ENCODE data around the gene KEL.

Gene KEL

DNA sequence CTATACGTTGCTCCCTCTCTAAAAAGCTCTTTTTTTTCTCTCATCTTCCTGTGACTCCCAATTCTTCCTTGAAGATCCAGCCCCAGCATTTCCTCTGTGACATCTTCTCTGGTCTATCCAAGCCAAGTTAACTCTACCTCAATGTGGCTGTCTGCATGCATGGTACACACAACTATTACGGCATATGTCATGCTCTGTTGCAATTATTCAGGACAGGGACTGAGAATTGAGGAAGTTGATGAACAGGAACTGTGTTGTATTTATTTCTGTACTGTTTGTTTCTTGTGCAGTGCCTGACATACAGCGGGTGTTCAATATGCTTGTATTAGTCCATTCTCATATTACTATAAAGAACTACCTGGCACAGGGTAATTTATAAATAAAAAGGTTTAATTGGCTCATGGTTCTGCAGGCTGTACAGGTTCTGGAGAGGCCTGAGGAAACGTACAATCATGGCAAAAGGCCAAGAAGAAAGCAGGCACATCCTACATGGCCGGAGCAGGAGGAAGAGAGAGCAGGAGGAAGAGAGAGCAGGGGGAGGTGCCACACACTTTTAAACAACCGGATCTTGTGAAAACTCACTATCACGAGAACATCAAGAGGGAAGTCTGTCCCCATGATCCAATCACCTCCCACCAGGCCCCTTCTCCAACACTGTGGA, 34.9 kb downstream of the KEL start:
- DNase-seq: no peak

DNA sequence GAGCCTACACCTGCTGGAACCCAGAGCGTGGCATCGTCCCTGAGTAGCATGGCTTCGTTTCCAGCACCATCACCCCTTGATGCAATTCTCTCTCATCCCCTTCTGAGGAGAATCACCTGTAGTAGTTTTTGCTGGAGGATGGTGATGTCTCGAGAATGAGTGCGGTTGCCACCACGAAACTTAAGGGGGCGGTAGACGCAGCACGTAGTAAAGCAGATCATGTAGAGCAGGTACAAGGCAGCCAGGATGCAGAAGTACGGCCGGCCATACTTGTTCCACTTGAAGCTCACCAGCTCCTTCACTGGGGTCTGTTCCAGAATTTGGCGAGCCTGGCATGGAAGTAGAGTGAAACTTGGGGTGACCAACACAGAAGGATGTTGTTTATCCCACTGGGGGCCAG, 36.8 kb downstream of the KEL start:
- no peak for DNase-seq

DNA sequence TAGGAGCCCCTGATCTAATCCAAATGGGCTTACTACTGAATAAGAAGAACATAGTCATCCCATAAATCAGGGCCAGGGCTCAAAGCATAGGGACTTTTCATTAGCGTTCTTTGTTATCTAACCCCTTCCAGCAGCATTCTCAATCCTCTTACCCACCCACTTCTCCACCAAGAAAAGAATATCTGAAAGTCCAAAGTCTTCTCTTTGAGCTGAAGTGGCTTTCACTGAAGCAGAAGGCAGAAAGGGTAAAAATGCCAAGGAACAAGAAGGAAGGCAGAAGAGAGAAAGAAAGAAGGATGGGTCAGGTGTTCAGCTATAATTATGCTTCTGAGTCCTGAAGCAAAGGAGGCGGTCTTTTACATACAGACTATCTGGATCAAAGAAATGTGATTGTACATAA, 38.8 kb downstream of the KEL start:
- DNase-seq: no peak

DNA sequence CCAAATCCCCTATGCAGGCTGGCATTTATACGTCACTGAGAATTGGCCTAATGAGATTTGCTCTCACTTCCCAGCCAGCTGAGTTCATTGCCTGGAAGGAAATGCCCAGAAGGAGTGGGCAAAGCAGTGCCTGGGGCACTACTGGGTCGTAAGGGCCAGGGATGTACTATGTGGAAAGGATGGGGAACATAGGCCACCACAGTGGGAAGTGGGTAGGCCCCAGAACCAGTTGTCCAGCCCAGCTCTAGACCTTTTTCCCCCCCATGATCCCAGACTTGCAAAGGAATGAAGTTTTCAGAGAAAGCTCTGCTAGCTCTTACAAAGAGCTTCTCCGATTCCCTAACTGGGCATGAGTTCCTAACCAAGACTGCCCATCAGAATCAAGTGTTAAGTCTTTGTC, 42.5 kb downstream of the KEL start:
- DNase-seq: no peak

DNA sequence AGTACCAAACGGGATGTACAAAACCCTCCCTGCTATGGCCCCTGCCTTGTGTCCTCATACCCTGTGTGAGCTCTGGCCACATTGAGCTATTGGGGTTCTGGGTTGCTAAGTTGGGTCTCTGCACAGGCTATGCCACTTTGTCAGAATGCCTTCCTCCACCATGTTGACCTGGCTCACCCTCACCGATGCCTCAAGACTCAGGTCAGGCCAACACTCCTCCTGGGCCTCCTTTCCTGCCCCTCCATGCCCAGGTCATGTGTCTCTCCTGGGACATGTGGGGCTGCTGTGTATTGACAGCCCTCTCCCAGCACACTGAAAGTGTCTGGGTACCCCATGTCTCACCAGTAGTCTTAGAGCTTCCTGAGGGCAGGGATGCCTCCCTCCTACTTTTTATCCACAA, 43.3 kb downstream of the KEL start:
- DNase-seq: no peak

DNA sequence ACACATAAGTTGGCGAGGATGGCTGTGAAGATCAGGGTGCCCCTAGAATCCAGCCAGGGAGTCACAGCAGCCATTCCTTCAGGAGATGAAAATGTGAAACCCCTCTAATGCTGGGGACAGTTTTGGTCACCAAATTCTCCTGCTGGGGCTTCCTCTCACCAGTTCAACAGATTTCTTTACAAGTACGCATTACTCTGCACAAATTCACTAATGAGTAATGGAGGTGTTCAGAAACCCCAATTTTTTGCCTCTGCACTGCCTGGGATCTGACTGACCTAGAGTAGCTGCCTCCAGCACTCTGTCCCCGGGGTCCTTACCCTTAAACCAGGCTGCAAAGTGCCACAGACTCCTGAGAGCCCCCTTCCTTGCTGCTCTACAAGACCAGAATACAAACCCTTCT, 44.7 kb downstream of the KEL start:
- no peak for DNase-seq

DNA sequence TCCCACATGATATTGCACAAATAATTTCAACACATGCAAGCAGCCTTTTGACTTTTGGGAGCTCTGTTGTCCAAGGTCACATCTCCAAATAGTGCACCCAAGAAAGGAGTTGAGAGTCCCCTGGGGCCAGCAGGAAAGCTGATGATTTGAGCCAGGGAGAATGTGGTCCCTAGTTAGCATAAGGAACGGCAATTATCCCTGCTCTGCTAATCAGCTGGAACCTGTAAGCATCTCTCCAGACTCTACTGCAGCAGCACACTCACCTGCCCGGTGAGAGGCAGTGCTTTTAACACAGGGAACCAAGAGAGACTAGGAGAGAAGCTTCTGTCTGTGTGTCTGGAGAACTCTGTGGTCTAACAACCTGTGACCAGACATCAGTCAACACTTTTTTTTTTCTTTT, 45.7 kb downstream of the KEL start:
- DNase-seq: no peak

DNA sequence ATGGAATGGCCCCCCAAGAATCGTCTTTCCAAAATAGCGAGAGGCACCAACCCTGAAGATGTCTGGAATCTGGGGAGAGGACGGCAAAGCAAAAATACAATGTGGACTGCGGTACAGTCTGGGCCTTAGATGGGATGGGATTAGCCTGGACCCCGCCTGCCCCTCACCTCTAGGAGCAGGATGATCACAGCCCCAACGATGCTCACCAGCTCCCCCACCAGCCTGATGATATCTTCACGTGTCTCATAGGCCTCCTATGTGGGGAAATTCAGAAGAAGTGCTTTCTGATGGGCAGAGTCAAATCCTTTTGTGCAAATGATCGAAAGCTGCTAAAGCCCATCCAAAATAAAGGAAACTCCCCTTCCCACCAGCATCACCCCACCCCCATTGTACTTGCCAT, 46.8 kb downstream of the KEL start:
- no peak for DNase-seq

DNA sequence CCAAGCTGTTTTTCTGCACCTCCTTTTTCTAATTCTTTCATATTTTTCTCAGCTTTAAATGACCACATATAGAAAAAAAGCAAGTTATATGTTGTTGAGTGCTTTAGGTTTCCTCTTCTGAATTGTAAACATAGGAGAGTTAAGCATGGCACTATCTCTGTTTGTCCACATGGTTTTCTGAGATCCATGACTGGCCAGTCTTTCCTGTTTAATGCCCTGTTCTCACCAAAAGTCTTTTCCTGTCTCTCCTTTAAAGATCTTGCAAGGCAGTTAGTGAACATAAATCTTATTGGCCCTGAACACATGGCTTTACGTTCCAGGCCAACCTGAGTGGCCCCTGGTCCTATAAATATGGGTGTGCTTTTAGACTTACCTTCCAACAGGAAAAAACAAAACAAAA, 48.0 kb downstream of the KEL start:
- DNase-seq: no peak

DNA sequence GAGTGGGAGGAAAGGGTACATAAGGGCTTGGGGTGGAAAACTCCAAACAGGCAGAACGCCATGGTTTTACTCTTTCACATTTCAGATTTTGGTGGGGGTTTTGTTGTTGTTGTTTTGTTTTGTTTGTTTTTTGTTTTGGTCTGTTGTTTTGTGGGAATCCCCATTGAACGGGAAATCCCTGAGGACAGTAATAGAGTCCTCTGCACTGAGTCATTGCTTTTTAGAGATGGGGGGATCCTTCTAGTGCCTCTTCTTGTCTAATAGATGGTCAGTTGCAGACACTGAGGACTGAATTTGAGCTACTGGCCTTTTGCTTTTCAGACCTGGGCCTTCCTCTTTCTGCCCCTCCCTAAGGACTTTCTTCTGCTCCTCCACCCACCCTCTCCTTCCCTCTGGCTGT, 48.6 kb downstream of the KEL start:
- DNase-seq: no peak

DNA sequence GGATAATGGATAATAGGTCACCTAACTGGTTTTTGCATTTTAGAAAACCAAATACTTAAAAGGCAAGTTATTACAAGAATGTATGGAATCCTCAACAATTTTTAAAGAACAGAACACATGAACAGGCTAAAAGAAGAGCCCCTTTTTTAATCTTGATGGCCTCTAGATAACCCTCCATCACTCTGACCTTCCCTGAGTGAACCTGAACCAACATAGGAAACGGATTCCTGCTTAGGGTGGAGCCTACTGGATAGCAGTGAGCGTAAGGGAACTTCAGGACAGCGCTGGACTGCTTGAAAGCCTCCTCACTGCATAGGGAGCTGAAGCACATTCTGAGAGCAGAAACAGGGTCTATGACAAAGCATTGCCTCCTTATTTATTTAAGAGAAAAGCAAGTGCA, 49.1 kb downstream of the KEL start:
- no peak for DNase-seq

DNA sequence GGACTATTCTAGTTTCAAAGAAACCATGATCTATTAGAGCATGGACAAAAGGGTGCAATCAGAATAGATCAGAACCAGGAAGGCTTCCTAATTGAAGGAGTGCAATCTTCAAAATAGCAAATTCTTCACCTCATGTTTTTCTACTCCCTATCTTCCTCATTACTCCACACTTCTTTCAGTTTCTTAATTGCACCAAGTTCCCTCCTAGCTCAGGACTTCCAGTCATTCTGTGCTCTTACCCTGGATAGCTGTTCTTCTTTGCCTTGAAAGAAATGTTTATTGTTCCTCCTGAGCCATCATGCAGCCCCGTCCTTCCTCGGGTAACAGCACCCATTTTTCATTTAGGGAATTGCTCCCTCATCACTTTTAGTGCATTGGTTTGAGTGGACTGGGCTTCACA, 51.7 kb downstream of the KEL start:
- DNase-seq: no peak

DNA sequence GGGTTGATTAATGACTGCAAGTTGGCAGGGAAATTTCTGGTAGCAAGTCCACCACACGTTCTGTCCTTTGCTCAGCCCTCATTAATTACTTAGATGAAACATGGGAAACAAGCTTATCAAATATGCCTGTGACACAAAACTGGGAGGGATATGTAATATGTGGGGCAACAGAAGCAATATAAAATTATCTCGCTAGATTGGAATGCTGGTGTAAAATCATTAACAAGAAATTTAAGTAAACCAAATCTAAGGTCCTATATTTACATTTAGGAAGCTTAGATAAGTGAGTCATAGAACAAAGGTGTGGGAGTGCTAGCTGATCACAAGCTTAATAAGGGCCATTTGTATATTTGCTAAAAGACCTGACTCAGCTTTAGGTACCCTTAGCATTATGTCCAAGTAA, 52.1 kb downstream of the KEL start:
- DNase-seq: no peak

DNA sequence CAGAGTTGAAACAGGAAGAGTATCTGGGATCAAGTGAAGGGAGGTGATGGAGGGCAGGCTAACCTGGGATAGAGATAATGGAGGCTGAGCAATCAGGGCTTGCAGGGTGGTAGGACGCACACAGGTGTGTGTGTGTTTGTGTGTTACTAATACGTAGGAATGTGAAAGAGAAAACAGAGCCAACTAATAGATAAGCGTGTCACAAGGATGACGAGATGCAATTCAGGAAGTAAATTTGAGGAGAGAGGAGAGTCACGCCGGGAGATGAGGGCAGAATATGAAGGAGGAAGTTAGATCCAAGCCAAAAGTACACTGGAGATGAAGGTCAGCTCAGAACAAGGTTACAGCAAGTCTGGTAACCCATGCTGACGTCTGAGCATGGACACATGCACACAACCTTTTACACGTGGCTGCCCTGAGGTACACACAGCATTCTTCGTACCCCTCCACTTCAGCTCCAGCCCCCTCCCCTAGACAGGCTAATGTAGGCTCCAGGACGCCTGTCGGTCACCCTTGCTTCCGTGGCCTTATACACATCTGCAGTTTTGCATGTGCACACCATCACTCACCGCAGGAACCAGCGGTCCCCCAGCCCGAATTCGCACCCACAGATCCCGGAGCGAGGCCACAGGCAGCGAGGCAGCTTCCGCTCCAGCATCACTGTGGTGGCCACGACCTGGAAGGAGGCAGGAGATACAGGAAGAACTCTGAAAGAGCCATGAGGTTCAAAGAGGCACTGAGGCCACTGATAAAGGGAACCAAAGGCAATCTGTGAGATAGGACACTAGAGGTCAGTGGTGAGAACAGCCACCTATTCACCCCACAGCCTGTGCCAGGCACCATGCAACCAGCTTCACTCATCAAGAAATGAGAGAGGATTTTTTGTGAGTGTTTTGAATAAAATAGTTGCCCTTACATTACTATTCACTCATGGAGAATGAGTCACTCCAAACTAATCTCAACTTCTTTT, 53.0 kb downstream of the KEL start:
- DNase-seq: peak; percentile 46

DNA sequence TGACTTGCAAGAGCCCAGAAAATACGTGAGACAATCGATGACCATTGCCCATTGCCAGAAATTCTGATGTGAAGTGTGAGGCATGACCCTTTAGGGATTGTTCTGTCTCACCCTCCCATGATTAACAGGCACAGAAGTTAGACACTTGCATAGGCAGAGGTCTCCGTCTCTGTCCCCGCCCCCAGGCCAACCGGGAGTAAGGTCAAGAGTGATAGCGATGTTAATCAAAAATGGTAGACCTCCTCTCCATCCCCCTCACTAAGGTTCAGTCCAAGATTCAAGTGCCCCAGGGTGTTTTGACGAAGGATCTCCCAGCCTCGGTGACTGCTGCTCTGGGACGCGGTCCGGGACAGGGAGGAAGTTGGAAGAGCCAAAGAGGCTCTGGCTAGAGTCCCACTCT, 53.9 kb downstream of the KEL start:
- DNase-seq: no peak

DNA sequence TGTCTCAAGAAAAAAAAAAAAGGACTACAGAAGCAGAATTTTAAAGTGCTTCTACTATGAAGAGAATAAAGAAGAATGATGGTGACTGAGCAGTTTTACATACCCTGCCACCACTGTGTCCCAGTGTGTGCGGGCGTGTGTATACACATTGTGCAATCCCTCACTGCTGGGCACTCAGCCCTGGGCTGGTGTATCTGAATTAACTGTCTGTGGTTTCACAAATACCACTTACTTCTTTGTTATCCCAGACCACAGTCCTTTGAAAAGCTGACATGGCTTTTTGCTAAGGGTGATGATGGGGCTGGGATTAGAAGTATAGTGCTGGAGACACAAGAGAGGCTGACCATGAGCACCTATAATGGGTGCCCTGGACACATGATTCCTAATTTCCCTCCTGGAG, 55.5 kb downstream of the KEL start:
- DNase-seq: no peak

DNA sequence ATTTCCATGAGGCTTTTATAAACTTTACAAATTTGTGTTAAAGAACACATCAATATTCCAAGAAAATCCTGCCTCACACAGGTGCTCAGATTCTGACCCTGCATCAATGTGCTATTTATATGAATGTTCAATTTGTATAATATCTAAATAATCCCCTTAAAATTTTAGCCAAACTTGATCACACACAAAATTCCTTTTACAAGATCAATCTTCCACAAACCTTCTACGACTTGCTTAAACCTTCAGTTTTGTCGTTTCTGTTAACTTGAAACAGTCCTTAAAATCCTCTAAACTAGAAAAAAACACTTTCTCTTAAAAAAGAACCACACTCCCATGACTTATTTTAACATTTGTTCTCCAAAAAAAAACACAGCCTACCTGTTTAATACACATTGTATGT, 56.4 kb downstream of the KEL start:
- no peak for DNase-seq

DNA sequence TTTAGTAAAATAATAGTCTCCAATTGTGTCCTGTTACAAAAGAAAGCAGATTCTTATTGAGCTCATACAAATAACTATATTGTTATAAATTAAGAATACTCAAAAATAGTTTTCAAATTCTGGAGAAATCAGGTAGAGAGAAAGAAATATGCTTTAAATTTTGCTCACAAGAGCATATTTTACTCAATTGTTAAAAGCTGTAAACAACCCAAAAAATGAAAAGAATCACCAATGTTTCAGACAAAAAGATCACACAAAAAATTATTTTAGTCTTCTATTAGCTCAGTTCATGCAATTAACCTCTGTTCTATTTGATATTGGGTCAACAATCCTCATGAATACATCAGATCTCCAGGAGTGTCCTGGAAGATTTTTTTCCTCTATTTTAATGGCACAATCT, 58.0 kb downstream of the KEL start:
- DNase-seq: no peak

DNA sequence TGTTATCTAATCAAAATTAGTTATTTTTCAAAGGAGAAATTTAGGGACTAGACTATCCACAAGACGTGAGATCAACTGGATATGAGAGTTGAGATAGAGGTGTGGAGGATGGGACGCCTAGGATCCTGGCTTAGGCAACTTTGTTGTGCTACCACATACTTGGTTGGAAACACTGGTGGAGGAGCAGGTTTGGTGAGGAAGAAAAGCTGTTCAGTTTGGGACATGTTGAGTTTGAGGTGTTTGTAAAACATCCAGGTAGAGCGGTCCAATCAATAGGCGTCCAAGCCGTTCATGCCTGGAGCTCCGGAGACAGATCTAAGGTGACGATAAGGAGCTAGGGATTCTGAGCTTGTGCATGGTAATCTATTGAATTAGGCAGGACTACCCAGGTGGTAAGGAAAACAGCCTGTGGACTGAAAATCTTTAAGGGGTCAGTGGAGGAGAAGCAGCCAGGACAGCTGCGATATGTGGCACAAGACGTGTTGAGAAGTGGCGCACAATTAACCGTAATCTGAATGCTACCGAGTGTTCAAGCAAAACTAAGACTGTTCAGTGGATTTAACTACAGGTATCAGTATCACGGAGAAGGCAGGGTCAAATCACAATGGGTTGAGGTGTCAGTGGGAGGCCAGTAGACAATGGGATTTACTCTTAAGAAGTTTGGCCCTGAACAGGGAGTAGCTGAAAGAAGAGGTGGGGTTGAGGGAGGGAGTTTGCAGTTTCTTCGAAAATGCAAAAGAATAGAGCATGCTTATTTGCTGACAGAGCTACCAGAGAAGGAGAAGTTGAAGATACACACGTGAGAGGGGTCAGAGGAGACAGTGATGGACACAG, 60.5 kb downstream of the KEL start:
- no peak for DNase-seq

DNA sequence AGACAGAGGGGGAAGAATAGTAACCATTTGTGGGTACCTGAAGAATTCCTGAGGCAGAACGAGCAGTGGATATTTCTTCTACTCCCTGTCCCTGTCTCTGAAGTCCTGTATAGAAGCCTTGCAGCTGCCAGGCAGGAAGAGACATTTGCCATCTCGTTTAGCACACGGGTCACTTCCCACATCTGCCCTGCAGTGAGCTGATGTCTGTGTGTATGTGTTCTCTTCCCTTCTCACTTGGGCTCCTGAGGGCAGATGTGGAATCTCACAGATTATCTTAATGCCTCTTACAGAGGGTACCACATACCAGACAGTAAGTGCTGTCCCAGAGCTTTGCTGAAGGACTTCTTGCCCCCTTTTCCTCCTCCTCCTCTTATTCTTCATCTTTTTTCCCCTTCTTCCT, 62.5 kb downstream of the KEL start:
- no peak for DNase-seq

DNA sequence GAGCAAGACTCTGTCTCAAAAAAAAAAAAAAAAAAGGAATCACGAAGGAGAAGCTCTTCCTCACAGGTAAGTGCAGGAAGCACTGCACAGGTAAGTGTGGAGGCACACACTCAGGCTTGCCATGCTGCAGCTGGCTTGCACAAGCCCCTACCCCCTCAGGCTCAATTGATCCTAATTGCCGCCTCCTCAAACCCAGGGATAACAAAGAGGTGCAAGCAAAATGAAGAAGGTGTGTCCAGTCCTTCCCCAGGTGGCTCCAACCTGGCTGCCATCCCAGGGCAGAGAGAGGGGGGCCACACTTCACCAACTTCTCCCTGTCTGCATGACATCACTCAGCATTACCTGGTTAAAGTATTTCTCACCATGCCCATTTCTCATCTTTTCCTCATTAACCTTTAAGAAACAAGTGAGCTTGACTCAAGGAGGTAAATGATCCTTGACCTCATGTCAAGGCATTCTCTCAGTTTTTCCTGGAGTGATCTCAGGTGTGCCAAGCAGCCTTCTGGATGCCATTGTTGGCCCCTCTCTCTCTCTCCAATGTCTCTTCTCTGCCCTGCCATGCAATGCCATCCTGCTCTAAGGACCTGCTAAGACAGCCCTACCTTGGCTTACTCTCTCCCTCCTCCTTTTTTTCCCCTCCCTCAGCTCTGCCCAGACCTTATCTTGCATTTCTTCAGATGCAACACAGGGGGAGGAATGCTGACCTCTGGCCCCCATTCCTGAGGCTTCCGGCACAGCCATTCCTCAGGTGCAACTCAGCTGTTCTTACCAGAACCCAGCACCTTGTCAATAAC, 63.6 kb downstream of the KEL start:
- DNase-seq: no peak

DNA sequence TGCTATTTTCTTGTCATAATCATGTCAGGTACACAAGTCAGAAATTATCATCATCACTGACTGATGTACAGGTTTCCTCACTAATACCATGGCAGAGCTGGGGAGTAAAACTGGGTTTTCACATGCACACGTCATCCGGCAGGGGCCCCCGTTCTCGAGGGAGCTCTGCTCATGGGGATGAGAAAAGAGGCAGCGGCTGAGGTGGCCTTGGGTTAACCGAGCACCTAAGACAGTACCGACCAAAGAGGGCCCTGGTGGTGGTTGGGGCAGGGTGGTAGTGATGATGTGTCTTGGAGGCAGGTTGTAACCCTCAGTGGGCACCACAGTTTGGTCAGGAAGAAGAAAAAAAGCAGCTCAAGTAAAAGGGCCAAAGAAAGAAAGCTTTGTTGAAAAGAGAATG, 64.5 kb downstream of the KEL start:
- no peak for DNase-seq
